ENCODE measurements around the gene HIGD1A. TPM values are rescaled to one million over a fixed set of nuclear protein-coding genes. Genes with fewer than 3 reads are reported as not detected.

Gene HIGD1A
- total and polyA plus RNA-seq, 4 donors: 76.1 to 148 (median 86.1) TPM

GRCh38 chr3:42786631-42787030 is 17.7 kb downstream of the HIGD1A start:
- H3K4me3 ChIP-seq: no peak overlapping the region
- peaks cover 0 to 1% (median 0%) of the 10 kb centered on the region in 5 donors for H3K4me1 ChIP-seq (ENCODE audit: control insufficient read depth in 5 of 5, insufficient read depth in 5 of 5, low read length in 5 of 5)
- peaks cover 0 to 8% (median 6%) of the 10 kb centered on the region in 4 donors for H3K36me3 ChIP-seq (ENCODE audit: control insufficient read depth in 4 of 4, insufficient read depth in 4 of 4, low read length in 4 of 4)
- ATAC-seq (ENCODE audit: insufficient read depth, low FRiP score) (no peak), DNase-seq (no peak)
- H3K27ac ChIP-seq (ENCODE audit: low read depth in 1 of 2, low read length in 1 of 2): peak overlapping the region in 1 of 2 donors; percentile 31
- H3K9me3 ChIP-seq (ENCODE audit: control insufficient read depth in 4 of 4, insufficient read depth in 3 of 4, low read length in 3 of 4): no peaks in the 10 kb centered on the region
- 97 to 98% methylated on average over 2 of the region's 2 CpGs for WGBS, 2 donors
- H3K27me3 ChIP-seq (ENCODE audit: control insufficient read depth in 3 of 3, insufficient read depth in 3 of 3, low read length in 2 of 3): no peaks in the 10 kb centered on the region
- no peak overlapping the region for H3K9ac ChIP-seq (ENCODE audit: insufficient read depth in 1 of 2, low read length in 2 of 2)
- TF ChIP-seq CTCF (IDR thresholded peaks at IDR 0.05; ENCODE audit: control extremely low read depth, extremely low read depth): no peak

GRCh38 chr3:42786212-42786611 is 18.1 kb downstream of the HIGD1A start:
- Histone ChIP-seq H3K9ac (ENCODE audit: insufficient read depth in 1 of 2, low read length in 2 of 2) (no peak overlapping the region), H3K36me3 (ENCODE audit: control insufficient read depth in 4 of 4, insufficient read depth in 4 of 4, low read length in 4 of 4) (peaks cover 0 to 8% (median 6%) of the 10 kb centered on the region in 4 donors), H3K27me3 (ENCODE audit: control insufficient read depth in 3 of 3, insufficient read depth in 3 of 3, low read length in 2 of 3) (no peaks in the 10 kb centered on the region), H3K9me3 (ENCODE audit: control insufficient read depth in 4 of 4, insufficient read depth in 3 of 4, low read length in 3 of 4) (no peaks in the 10 kb centered on the region), H3K4me1 (ENCODE audit: control insufficient read depth in 5 of 5, insufficient read depth in 5 of 5, low read length in 5 of 5) (peaks cover 0 to 1% (median 0%) of the 10 kb centered on the region in 5 donors), H3K4me3 (no peak overlapping the region), H3K27ac (ENCODE audit: low read depth in 1 of 2, low read length in 1 of 2) (no peak overlapping the region)
- no peak for DNase-seq
- TF ChIP-seq CTCF (IDR thresholded peaks at IDR 0.05; ENCODE audit: control extremely low read depth, extremely low read depth): no peak
- ATAC-seq (ENCODE audit: insufficient read depth, low FRiP score): no peak
- WGBS, 2 donors: 60 to 89% methylated on average over 1 of the region's 1 CpG

GRCh38 chr3:42780892-42781700 is 23.2 kb downstream of the HIGD1A start:
- peaks cover 0 to 8% (median 2%) of the 10 kb centered on the region in 4 donors for H3K36me3 ChIP-seq (ENCODE audit: control insufficient read depth in 4 of 4, insufficient read depth in 4 of 4, low read length in 4 of 4)
- no peak overlapping the region for H3K4me3 ChIP-seq
- ATAC-seq (ENCODE audit: insufficient read depth, low FRiP score): peak; percentile 59
- H3K27me3 ChIP-seq (ENCODE audit: control insufficient read depth in 3 of 3, insufficient read depth in 3 of 3, low read length in 2 of 3): no peaks in the 10 kb centered on the region
- peak overlapping the region in 1 of 2 donors; percentile 40 for H3K9ac ChIP-seq (ENCODE audit: insufficient read depth in 1 of 2, low read length in 2 of 2)
- H3K4me1 ChIP-seq (ENCODE audit: control insufficient read depth in 5 of 5, insufficient read depth in 5 of 5, low read length in 5 of 5): peaks cover 0 to 4% (median 0%) of the 10 kb centered on the region in 5 donors
- H3K9me3 ChIP-seq (ENCODE audit: control insufficient read depth in 4 of 4, insufficient read depth in 3 of 4, low read length in 3 of 4): no peaks in the 10 kb centered on the region
- DNase-seq: peak in 2 of 3 donors; percentile 83 to 88
- WGBS, 2 donors: 62 to 65% methylated on average over 11 of the region's 11 CpGs
- H3K27ac ChIP-seq (ENCODE audit: low read depth in 1 of 2, low read length in 1 of 2): no peak overlapping the region
- TF ChIP-seq CTCF (IDR thresholded peaks at IDR 0.05; ENCODE audit: control extremely low read depth, extremely low read depth): peak; percentile 46
